Adipose tissue (tissue), 3 donors: Measurements from ENCODE around the gene SUPT3H. TPM values are rescaled to one million over a fixed set of nuclear protein-coding genes. Genes with fewer than 3 reads are reported as not detected.
"Not testable (repeated sequence)": the region's sequence is repeated elsewhere in the genome, so short reads cannot be mapped to it uniquely, and the experiment has no call there.

Experiments
- H3K27ac ChIP-seq: one replicate; pipeline ENCODE4 v1.5.1; 2013; ENCODE audit warnings: low read depth, low read length
- WGBS, 3 donors: extraction: QIAGEN DNeasy Blood & Tissue Kit; methylation state at CpG; one replicate each; pipeline ENCODE4 v1.1.7; 2013; 5-methylcytosine and 5-hydroxymethylcytosine counted together
- polyA plus RNA-seq, 3 donors: library from polyadenylated mRNA; stranded (reverse); fragments of 200-250 nt; gene quantifications; one replicate each; pipeline ENCODE4 v1.2.3, GENCODE V29; 2013
- donor health status: healthy with polysubstance abuse.
- donor health status: Bipolar disorder and iron deficiency.
- donor health status: healthy.

SUPT3H gene
- polyA plus RNA-seq, 3 donors, result 4.5 to 7.4 (median 6.6) TPM

- 94 to 95% (median 94%) methylated on average over 4 of the region's 4 CpGs for WGBS, 3 donors
Observed at GRCh38 chr6:45160305-45160704, 217.4 kb downstream of the SUPT3H start.

GRCh38 chr6:45156075-45156474 lies 221.7 kb downstream of the SUPT3H start:
- WGBS, 3 donors, result 51 to 74% (median 56%) methylated on average over 2 of the region's 2 CpGs

More at GRCh38 chr6:45160305-45160704, 217.4 kb downstream of the SUPT3H start:
- no peak overlapping the region for H3K27ac ChIP-seq

DNA sequence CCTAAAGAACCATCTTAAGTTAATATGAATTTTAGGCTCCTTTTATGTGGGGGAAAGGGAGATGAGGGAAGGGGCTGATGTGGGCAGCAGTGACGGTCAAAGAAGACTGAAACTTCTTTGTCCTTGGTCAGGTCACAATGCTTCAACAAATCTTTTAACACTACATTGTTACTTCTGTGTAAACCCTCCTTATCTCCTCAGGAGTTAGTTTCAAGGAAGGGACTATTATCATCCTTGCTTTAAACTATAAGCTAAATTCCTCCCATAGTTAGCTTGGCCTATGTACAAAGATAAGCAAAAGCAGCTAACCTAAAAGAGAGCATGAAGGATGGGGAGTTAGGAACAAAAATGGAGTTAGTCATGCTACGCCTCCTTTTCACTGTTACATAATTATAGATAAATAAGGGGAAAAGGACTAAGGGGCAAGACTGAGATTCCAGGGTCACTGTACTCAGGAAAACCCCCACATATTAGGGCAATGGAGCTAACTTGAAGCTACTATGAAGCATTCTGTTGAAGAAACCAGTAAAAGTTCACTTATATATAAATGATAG lies 222.3 kb downstream of the SUPT3H start:
- WGBS, 3 donors, result 93 to 98% (median 98%) methylated on average over 2 of the region's 2 CpGs
- H3K27ac ChIP-seq, result no peak overlapping the region

More at GRCh38 chr6:45156075-45156474, 221.7 kb downstream of the SUPT3H start:
- no peak overlapping the region for H3K27ac ChIP-seq

DNA sequence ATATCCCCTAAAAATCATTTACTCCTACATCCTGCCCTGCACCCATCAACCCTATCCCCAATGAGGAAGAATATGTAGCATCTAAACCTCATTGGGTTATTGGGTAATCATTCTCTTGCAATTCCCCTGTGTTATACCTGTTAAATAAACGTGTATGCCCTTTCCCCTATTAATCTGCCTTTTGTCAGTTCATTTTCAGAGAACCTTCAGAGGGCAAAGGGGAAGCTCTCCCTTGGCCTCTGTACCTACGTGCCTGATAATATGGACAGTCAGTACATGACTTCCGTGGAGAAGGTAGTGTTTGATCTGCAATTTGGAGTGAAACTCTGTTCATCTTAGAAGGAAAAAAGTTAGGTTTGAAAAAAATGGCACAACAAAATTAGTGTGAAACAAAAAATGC lies 223.1 kb downstream of the SUPT3H start:
- WGBS, 3 donors, result 71 to 77% (median 74%) methylated on average over 3 of the region's 3 CpGs
- H3K27ac ChIP-seq, result no peak overlapping the region

- no peak overlapping the region for H3K27ac ChIP-seq
- WGBS, 3 donors, result 55 to 93% (median 59%) methylated on average over 1 of the region's 1 CpG
Observed at GRCh38 chr6:45148711-45149341, 228.9 kb downstream of the SUPT3H start.

- WGBS, 3 donors, result 79 to 94% (median 88%) methylated on average over 1 of the region's 1 CpG
- no peak overlapping the region for H3K27ac ChIP-seq
Observed at GRCh38 chr6:45148278-45148677, 229.5 kb downstream of the SUPT3H start.

DNA sequence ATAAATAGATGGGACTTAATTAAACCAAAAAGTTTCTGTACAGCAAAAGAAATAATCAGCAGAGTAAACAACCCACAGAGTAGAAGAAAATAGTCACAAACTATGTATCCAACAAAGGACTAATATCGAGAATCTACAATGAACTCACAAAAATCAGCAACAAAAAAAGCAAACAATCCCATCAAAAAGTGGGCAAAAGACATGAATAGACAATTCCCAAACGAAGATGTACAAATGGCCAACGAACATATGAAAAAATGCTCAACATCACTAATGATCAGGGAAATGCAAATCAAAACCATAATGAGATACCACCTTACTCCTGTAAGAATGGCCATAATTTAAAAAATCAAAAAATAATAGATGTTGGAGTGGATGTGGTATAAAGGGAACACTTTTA lies 232.1 kb downstream of the SUPT3H start:
- WGBS, 3 donors, result 93 to 95% (median 94%) methylated on average over 3 of the region's 3 CpGs
- not testable (repeated sequence) for H3K27ac ChIP-seq

DNA sequence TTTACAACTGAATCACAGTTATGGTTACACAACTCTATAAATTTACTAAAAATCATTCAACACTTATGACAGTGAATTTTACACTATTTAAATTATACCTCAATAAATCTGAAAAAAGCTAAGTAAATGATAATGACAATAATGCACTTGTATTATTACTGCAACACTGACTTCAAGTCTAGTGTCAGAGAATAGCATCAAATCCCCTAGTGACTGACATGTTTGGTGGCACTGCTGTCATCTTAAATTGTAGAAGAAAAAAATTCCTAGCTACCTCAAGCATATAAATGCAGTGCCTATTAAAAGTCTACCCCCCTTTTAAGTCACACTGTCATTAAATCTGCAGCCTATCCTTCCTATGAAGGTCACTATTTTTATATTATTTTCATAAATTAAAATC lies 239.0 kb downstream of the SUPT3H start:
- H3K27ac ChIP-seq, result no peak overlapping the region

GRCh38 chr6:45136495-45136894 lies 241.2 kb downstream of the SUPT3H start:
- no peak overlapping the region for H3K27ac ChIP-seq

- WGBS, 3 donors, result 13 to 65% (median 56%) methylated on average over 1 of the region's 1 CpG
- H3K27ac ChIP-seq, result no peak overlapping the region
Observed at GRCh38 chr6:45132658-45133294, 245.0 kb downstream of the SUPT3H start.

GRCh38 chr6:45132059-45132458 lies 245.7 kb downstream of the SUPT3H start:
- H3K27ac ChIP-seq, result no peak overlapping the region
- 54 to 71% (median 57%) methylated on average over 1 of the region's 1 CpG for WGBS, 3 donors

- H3K27ac ChIP-seq, result no peak overlapping the region
- WGBS, 3 donors, result 100% methylated on average over 1 of the region's 1 CpG
Observed at GRCh38 chr6:45129051-45129450, 248.7 kb downstream of the SUPT3H start.

GRCh38 chr6:45127185-45127584 lies 250.5 kb downstream of the SUPT3H start:
- 93 to 97% (median 97%) methylated on average over 2 of the region's 2 CpGs for WGBS, 3 donors
- no peak overlapping the region for H3K27ac ChIP-seq

GRCh38 chr6:45126033-45126432 lies 251.7 kb downstream of the SUPT3H start:
- H3K27ac ChIP-seq, result no peak overlapping the region

GRCh38 chr6:45123023-45123422 lies 254.7 kb downstream of the SUPT3H start:
- no peak overlapping the region for H3K27ac ChIP-seq
- WGBS, 3 donors, result 82 to 100% (median 95%) methylated on average over 1 of the region's 1 CpG

- WGBS, 3 donors, result 70 to 90% (median 88%) methylated on average over 1 of the region's 1 CpG
- no peak overlapping the region for H3K27ac ChIP-seq
Observed at GRCh38 chr6:45118754-45119153, 259.0 kb downstream of the SUPT3H start.

- no peak overlapping the region for H3K27ac ChIP-seq
Observed at GRCh38 chr6:45116714-45117410, 260.9 kb downstream of the SUPT3H start.

GRCh38 chr6:45115696-45116095 lies 262.0 kb downstream of the SUPT3H start:
- WGBS, 3 donors, result 64 to 73% (median 71%) methylated on average over 3 of the region's 3 CpGs
- no peak overlapping the region for H3K27ac ChIP-seq

DNA sequence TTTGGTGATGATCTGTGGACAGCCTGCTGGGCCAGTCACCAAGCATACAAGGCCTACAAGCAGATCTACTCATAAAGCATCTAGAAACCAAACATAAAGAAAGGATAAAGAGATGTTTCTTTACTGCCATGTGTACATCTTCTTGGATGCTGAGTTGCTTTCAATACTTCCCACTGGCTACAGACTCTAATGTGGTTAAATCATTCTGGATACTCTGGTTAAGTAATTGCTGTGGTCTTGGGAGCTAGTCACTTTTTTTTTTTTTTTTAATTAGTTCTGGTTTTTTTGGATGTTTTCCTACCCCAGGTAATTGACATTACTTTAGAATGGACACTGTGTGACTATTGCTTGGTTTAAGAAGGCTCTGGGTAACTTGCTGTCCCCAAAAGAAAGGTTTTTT lies 265.0 kb downstream of the SUPT3H start:
- no peak overlapping the region for H3K27ac ChIP-seq

- 42 to 63% (median 54%) methylated on average over 1 of the region's 1 CpG for WGBS, 3 donors
- no peak overlapping the region for H3K27ac ChIP-seq
Observed at GRCh38 chr6:45109551-45109950, 268.2 kb downstream of the SUPT3H start.
